HG03354 (cell line): Measurements from ENCODE around the gene NDUFC2.
"Not testable (repeated sequence)": the region's sequence is repeated elsewhere in the genome, so short reads cannot be mapped to it uniquely, and the experiment has no call there.

Experiments
- ATAC-seq: cut with Tn5 transposase; IDR thresholded peaks from one replicate; pipeline ENCODE4 v1.9.1; 2021; ENCODE audit warnings: mild to moderate bottlenecking; ENCODE audit not compliant: unreplicated experiment, poor library complexity, severe bottlenecking

Gene NDUFC2

DNA sequence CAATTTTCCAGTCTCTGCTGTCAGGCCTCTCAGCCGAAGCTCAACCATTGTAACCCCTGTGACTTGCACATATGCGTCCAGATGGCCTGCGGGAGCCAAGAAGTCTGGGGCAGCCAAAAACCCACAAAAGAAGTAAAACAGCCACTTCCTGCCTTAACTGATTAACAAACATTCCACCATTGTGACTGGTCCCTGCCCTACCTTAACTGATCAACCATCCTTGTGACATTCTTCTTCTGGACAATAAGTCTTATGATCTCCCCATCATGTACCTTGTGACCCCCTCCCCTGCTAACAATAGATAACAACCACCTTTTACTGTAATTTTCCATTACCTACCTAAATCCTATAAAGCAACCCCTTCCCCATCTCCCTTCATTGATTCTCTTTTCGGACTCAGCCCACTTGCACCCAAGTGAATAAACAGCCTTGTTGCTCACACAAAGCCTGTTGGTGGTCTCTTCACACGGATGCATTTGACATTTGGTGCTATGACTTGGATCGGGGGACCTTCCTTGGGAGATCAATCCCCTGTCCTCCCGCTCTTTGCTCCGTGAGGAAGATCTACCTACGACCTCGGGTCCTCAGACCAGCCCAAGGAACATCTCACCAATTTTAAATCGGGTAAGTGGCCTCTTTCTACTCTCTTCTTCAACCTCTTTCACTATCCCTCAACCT lies 1.3 kb upstream of the NDUFC2 start:
- ATAC-seq = no peak

DNA sequence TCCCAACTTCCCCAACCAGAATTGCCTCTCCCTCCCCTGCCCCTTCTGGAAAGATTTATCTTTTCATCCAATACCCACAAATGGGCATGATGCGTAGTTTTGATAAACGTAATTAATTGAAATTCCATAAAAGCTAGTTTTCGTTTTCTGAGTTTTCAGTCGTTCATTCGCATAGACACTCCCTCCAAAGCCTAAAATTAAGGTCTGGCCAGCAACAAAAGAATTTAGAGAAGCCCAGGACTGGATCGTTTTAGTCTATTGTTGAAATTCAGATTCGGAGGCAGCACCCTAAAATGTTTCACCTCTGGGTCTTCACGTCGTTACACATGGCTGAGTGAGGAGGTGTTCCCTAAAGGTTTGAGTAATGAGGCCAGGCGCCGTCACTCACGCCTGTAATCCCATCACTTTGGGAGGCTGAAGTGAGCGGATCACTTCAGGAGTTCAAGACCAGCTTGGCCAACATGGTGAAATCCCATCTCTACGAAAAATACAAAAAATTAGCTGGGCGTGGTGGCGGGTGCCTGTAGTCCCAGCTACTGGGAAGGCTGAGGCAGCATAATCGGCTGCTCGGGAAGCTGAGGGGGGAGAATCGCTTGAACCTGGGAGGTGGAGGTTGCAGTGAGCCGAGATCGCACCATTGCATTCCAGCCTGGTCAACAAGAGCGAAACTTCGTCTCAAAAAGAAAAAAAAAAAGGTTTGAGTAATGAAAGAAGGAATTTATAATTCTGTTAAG lies 589 bp upstream of the NDUFC2 start:
- no peak for ATAC-seq

DNA sequence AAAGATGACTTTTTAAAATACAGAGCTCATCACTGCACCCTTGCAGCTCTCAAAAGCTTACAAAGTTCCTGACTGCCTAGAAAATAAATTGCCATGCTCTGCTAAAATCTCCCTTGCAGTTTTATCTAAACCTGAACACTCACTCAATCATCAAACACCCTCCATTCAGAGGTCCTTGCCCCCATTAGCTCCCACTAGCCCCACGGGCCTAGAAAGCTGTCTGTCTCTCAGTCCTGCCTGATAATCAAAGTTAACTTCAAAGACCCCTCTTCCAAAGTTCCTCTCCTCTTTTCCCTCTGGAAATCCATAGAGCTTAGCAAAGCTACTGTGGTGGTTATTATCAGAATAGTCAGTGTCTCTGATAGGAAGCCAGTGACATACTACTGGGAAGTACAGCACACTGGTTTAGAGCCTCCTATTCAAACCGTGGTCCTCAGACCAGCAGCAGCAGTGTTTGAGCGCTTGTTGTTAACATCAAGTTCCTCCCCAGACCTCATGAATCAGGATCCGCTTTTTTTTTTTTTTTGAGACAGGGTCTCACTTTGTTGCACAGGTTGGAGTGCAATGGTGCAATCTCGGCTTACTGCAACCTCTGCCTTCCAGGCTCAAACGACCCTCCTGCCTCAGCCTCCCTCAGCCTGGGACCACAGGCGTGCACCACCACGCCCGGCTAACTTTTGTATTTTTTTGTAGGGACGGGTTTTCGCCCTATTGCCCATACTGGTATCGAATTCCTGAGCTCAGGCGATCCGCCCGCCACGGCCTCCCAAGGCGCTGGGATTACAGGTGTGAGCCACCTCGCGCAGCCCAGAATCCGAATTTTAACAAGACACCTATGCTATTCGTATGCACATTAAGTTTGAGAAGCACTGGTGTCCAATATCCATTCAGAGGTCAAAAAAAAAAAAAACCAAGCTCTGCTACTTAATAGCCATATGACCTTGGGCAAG lies 1.2 kb downstream of the NDUFC2 start:
- no peak for ATAC-seq

DNA sequence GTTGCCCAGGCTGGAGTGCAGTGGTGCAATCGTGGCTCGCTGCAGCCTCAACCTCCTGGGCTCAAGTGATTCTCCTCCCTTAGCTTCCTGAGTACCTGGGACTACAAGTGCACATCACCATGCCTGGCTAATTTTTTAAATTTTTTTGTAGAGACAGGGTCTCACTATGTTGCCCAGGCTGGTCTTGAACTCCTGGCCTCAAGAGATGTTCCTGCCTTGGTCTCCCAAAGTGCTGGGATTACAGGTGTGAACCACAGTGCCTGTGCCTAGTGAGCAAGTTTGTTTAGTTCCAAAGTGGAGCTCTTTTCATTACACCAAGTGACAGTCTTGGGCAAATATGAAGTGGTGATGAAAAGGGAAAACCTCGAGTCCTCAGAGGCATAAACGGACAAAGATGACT lies 2.1 kb downstream of the NDUFC2 start:
- not testable (repeated sequence) for ATAC-seq

DNA sequence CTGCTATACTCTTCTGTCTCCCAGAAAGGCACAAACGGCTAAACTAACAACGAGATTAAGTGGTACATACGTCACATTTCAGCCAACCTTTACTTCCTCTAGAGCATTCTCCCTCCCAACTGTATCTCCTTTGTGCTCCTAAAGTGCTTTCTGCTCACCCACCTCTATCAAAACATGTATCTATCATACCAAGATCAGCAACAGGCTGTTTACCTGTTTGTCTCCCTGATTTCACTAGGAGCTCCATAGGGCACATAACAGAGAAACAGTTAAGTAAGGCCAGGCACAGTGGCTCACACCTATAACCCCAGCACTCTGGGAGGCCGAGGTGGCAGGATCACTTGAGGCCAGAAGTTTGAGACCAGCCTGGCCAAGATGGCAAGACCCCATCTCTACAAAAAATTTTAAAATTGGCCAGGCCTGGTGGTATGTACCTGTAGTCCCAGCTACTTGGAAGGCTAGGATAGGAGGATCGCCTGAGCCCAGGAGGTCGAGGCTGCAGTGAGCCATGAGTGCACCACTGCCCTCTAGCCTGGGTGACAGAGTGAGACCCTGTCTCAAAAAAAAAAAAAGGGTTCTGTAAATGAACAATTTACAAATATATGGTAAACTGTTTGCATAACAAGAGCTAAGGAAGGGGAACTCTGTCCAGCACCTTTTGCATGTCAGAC lies 2.8 kb downstream of the NDUFC2 start:
- ATAC-seq = no peak

DNA sequence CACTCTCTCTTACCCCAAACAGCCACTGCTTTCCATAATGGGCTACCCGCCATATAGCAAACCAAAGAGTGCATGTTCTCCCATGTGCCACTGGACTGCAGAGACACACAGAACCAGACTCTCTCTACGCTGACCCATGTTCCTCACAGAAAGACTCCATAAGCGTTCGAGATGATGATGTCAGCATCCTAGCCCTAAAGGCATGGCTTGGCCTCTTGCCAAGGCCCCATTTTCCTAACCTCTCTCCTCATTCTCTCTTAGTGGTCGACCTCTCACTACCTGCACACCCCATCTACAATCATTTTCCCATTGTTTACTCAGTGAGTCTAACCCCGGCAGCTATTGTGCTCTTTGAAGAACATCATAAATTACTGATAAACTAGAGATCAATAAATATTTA lies 4.9 kb downstream of the NDUFC2 start:
- no peak for ATAC-seq

DNA sequence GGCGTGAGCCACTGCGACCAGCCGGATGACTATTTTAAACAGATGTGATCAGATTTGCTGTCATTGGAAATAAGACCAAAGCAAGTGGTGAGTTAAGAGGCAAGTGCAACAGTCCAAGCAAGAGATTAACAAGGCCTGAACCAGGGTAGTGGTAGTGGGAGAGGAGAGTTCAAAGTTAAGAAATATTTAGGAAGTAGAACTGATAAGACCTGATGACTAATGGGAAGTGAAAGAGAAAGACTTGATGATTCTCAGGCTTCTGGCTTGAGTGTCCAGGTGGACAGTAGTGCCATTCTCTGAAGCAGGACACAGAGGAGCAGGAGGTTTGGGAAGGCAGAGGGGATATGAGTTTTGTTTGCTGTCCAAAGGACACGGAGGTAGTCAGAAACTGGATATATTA lies 7.2 kb downstream of the NDUFC2 start:
- no peak for ATAC-seq

DNA sequence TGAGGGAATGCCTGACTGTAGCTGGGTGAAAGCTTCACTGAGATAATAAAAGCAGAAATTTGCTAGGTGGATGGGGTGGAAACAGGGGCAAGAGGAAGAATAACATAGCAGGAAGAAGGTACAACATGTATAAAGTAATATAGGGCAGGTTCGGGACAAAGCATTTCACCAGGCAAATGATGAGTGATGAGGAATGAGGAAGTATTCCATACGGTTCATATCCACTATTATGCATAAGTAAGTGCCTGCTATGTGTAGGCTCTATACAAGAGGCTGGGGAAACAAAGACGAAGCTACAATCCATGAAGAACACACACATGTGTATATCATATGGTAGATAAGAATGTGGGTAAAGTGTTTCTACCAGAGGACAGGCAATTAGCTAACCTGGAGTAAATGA lies 7.9 kb downstream of the NDUFC2 start:
- no peak for ATAC-seq

DNA sequence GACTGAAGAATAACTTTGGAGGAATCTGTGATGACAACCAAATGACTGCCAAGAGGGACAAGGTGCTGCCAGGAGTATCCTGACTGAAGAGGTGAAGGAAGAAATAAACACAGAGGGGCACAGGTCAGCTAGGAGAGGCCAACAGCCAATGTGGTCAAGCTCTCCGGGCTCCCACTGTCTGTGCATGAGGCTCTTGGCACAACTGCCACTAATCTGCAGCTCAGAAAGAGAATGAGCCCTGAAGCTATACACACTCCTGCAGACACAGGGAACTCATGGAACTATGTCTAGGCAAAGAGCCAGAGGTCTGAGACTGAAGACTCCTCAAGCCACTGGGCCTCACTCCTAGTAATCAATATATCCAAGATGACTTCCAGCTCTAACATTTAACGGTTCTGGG lies 9.0 kb downstream of the NDUFC2 start:
- no peak for ATAC-seq

DNA sequence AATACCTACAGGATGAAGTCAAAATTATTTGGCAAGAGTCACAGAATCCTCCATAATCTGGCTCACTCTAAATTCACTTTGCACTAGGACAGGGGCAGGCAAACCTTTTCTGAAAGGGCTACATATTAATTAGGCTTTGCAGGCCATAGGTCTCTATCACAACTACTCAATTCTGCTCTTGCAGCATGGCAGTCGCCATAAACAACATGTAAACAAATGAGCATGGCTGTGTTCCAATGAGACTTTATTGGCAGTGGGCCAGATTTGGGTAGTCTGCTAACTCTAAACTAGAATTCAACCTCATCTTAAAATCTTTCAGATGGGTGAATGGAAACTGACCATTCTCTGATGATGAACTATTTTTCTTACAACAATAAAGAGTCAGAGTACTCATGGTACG lies 10.2 kb downstream of the NDUFC2 start:
- no peak for ATAC-seq

DNA sequence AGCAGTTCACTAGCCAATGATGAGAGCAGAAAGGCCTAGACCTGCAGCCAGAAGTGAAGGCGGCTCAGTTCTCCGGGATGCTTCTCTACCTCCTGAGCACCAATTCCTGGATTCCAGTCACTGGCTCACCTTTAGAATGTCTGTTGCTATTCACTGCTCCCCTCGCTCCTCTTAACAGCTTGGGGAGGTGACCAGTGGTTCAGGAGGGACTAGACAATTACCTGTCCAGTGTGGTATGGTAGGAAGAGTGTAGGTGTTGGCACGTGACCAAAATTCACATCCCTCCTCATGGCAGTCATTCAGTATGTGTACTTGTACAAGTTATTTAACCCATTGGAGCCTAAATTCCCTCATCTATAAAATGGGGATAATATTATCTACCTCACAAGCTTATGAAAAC lies 12.0 kb downstream of the NDUFC2 start:
- no peak for ATAC-seq

DNA sequence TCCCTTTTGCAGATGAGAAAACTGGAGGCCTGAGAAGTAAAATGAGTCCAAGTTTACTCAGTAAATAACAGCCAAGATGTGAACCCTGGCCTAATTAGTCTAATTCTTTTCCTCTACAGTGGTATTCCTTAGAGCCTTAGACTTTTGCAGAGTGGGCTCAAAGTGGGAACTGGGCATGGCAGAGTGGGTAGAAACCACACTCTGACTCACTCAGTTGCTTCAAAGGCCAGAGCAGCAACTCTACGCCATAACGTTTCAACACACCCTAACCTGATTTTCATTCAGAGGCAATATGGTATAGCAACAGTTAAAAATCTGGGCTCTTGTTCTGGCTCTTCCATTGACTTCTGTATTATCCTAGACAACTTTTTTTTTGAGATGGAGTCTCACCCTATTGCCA lies 13.2 kb downstream of the NDUFC2 start:
- ATAC-seq = no peak

DNA sequence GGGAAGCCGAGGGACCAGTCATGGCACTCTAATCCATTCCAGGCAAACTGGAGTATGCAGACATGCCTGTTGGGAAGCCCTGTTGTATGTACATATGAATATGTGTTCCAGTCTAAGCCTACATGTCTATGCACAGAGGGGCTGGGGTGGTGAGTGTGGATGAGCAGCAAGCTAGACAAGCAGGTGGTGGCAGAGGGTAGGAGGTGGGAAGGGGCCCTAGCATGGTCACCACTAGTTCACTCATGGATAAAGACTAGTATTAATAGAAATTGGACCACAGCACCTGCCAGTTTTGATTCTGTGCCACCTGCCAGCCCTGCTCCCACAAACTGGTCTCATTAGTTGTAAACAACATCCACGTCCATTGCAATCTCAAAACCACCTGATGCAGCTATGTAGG lies 14.5 kb downstream of the NDUFC2 start:
- ATAC-seq = no peak

DNA sequence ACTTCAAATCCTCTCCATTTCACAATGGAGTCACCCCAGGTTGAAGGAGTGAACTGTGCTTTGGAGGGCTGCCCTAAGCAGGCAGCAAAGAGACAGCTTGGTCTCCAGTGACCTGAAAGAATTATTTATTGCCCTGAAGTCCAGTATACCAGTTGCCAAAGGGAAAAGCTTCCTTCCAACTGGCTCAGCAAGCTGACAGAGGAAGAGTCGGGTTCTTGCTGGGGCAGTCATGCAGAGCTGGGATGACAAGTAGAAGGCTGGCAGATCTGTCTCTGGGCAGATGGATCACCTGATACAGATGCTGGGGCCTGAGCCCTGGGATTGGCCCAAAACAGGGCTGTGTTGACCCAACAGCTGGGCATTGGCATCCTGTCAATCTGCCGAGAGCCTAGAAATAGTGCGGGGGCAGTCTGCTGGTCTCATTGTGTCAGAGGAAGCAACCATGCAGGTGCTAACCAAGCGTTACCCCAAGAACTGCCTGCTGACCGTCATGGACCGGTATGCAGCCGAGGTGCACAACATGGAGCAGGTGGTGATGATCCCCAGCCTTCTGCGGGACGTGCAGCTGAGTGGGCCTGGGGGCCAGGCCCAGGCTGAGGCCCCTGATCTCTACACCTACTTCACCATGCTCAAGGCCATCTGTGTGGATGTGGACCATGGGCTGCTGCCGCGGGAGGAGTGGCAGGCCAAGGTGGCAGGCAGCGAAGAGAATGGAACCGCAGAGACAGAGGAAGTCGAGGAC lies 16.1 kb downstream of the NDUFC2 start, which contains the start of gene THRSP:
Gene THRSP, plus strand, starts transcription at position 422 of the 742 bp plus-strand sequence. Its CDS starts 21 bp downstream, at position 443.
- ATAC-seq = no peak

DNA sequence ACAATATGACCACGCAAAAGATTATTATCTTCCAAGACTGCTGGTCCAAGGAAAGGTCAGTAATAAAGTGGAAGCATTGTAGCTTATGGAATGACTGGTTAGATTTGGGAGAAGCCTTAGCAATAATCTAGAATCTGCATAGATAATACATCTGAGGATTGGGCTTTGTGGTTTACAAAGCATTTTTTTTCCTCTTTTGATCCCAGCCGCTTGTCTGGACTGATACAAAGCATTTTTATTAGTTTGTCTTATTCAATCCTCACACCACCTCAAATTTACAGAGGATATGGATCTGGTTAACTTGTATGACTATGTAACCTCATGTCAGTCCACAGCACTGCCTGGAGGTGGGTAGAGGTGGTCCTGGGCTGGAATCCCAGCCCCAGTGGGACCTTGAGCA lies 17.0 kb downstream of the NDUFC2 start:
- no peak for ATAC-seq

DNA sequence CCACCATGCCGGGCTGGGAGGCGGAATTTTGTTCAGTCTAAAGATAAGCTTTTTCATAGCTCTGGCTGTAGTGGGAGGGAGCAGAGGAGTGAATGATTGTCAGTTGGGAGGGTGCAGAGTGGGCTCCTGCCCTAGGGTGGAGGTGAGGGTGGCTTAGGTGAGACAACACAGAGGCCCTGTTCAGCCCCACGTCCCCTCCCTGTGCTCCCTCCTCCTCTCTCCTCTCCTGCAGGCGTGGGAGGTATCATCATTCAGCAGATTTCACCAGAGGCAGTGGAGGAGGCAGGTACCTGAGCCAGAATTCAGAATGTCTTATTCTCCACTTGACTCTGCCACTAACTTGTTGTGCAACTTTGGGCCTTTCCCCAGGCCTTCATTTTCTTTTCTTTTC lies 17.7 kb downstream of the NDUFC2 start:
- ATAC-seq = no peak

DNA sequence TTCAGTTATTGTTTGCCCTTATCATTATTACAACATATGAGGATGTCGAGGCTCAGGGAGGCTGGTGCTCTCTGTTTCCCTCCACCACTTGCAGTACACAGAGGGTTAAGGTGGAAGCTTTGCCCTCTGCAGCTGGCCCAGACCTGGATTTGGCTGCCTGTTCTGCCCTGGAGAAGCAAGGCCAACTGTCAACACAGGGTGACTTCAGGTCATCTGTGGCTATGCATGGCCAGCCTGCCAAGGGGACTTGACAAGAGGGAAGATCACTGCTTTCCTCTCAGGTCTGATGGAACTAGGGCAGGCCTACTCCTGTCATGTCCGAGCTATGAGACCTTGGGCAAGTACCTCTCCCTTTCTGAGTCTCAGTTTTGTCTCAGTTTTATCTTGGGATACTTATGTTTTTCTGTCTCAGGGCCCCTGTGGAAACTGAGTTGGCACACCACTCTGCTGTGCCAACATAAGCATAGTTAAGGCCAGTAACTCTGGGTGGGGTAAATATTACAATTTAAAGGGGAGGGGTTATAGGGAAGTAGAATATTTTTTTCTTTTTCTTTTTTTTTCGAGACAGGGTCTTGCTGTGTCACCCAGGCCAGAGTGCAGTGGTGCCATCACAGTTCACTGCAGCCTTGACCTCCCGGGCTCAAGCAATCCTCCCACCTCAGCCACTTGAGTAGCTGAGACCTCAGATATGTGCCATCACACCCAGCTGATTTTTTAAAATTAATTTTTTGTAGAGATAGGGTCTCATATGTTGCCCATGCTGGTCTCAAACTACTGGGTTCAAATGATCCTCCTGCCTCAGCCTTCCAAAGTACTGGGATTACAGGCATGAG lies 18.4 kb downstream of the NDUFC2 start:
- ATAC-seq = no peak

DNA sequence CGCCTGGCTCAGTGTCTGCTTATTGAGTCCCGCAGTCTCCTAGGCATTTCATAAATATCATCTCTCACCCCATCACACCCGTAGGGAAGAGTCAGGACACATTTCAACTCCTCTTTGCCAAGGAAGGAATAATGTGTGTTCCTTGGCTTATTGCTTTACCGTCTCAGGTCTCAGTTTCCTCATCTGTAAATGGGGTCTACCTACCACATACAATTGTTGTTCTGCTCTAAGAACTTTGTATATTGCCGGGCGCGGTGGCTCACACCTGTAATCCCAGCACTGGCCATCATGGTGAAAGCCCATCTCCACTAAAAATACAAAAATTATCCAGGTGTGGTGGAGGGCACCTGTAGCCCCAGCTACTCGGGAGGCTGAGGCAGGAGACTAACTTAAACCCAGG lies 19.1 kb downstream of the NDUFC2 start:
- no peak for ATAC-seq
